Measurements from ENCODE around the gene UBE2V1. TPM values are rescaled to one million over a fixed set of nuclear protein-coding genes. Genes with fewer than 3 reads are reported as not detected.

UBE2V1 gene
- total and polyA plus RNA-seq, 2 of the 13 experiments (the other 11 are each of a cell fraction or from before 2014, with no cell fraction given): 81.3 to 132 TPM

DNA sequence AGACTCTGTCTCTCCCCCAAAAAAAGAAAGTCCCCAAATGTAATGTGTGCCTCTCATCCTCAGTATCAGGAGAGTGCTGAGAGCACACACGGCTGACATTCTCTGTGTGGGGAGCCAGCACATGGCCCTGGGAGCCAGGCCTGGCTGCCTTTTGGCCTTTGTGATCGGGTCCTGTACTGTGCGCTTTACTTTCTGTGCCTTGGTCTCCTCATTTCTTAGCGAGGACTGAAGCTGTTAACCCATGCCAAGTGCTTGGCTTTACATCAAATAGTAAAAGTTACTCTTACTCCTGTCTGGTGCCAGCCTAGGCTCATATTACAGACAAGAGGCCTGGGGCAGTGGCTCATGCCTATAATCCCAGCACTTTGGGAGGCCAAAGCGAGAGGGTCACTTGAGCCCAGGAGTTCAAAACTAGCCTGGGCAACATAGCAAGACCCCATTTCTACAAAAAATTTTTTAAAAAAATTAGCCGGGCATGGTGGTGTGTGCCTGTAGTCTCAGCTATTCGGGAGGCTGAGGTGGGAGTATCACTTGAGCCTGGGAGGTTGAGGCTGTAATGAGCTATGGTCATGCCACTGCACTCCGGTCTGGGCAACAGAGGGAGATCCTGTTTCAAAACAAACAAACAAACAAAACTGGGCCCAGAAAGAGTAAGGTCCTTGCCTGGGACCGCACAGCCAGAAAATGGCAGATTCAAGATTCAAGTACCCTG is 79.8 kb downstream of the UBE2V1 start (continued):
- TF ChIP-seq U2AF1 (optimal IDR thresholded peaks at IDR 0.05; ENCODE audit: low read depth, low read length) (no peak), MEIS1 (CRISPR knock-in tag; IDR thresholded peaks at IDR 0.05; ENCODE audit: borderline replicate concordance) (no peak), HCFC1 (IDR thresholded peaks at IDR 0.05; ENCODE audit: low read depth, low read length) (no peak), HES4 (CRISPR knock-in tag; IDR thresholded peaks at IDR 0.05; ENCODE audit: borderline replicate concordance) (no peak), KDM2A (CRISPR knock-in tag; IDR thresholded peaks at IDR 0.05; ENCODE audit: borderline replicate concordance, low read depth) (no peak), ZNF44 (CRISPR knock-in tag; IDR thresholded peaks at IDR 0.05) (no peak), ZNF232 (CRISPR knock-in tag; IDR thresholded peaks at IDR 0.05; ENCODE audit: borderline replicate concordance) (no peak), ELF3 (CRISPR knock-in tag; IDR thresholded peaks at IDR 0.05) (no peak), SOX6 (IDR thresholded peaks at IDR 0.05) (no peak), SOX6 (CRISPR knock-in tag; IDR thresholded peaks at IDR 0.05) (0 out of 2 replicates have a peak, but pooled peaks have one; percentile 5), MTA3 (CRISPR knock-in tag; IDR thresholded peaks at IDR 0.05) (no peak), ZNF747 (CRISPR knock-in tag; IDR thresholded peaks at IDR 0.05; ENCODE audit: borderline replicate concordance) (no peak), ZMYM3 (CRISPR knock-in tag; IDR thresholded peaks at IDR 0.05) (no peak)
- TF ChIP-seq, protein P1, sequence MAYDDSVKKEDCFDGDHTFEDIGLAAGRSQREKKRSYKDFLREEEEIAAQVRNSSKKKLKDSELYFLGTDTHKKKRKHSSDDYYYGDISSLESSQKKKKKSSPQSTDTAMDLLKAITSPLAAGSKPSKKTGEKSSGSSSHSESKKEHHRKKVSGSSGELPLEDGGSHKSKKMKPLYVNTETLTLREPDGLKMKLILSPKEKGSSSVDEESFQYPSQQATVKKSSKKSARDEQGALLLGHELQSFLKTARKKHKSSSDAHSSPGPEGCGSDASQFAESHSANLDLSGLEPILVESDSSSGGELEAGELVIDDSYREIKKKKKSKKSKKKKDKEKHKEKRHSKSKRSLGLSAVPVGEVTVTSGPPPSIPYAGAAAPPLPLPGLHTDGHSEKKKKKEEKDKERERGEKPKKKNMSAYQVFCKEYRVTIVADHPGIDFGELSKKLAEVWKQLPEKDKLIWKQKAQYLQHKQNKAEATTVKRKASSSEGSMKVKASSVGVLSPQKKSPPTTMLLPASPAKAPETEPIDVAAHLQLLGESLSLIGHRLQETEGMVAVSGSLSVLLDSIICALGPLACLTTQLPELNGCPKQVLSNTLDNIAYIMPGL (CRISPR knock-in tag; IDR thresholded peaks at IDR 0.05; ENCODE audit: borderline replicate concordance in 1 of 2, low read depth in 1 of 2): 0 out of 4 replicates have a peak, but pooled peaks of 1 of the 2 experiments have one; percentile 6
- TF ChIP-seq, protein P2, sequence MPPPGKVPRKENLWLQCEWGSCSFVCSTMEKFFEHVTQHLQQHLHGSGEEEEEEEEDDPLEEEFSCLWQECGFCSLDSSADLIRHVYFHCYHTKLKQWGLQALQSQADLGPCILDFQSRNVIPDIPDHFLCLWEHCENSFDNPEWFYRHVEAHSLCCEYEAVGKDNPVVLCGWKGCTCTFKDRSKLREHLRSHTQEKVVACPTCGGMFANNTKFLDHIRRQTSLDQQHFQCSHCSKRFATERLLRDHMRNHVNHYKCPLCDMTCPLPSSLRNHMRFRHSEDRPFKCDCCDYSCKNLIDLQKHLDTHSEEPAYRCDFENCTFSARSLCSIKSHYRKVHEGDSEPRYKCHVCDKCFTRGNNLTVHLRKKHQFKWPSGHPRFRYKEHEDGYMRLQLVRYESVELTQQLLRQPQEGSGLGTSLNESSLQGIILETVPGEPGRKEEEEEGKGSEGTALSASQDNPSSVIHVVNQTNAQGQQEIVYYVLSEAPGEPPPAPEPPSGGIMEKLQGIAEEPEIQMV (CRISPR knock-in tag; IDR thresholded peaks at IDR 0.05; ENCODE audit: low read depth): no peak
- TF ChIP-seq, protein P3, sequence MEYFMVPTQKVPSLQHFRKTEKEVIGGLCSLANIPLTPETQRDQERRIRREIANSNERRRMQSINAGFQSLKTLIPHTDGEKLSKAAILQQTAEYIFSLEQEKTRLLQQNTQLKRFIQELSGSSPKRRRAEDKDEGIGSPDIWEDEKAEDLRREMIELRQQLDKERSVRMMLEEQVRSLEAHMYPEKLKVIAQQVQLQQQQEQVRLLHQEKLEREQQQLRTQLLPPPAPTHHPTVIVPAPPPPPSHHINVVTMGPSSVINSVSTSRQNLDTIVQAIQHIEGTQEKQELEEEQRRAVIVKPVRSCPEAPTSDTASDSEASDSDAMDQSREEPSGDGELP (IDR thresholded peaks at IDR 0.05; ENCODE audit: borderline replicate concordance, low read depth): no peak
- TF ChIP-seq, protein P4, sequence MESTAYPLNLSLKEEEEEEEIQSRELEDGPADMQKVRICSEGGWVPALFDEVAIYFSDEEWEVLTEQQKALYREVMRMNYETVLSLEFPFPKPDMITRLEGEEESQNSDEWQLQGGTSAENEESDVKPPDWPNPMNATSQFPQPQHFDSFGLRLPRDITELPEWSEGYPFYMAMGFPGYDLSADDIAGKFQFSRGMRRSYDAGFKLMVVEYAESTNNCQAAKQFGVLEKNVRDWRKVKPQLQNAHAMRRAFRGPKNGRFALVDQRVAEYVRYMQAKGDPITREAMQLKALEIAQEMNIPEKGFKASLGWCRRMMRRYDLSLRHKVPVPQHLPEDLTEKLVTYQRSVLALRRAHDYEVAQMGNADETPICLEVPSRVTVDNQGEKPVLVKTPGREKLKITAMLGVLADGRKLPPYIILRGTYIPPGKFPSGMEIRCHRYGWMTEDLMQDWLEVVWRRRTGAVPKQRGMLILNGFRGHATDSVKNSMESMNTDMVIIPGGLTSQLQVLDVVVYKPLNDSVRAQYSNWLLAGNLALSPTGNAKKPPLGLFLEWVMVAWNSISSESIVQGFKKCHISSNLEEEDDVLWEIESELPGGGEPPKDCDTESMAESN (CRISPR knock-in tag; conservative IDR thresholded peaks at IDR 0.05): 0 out of 2 replicates have a peak, but pooled peaks have one; percentile 44
- TF ChIP-seq, protein P5, sequence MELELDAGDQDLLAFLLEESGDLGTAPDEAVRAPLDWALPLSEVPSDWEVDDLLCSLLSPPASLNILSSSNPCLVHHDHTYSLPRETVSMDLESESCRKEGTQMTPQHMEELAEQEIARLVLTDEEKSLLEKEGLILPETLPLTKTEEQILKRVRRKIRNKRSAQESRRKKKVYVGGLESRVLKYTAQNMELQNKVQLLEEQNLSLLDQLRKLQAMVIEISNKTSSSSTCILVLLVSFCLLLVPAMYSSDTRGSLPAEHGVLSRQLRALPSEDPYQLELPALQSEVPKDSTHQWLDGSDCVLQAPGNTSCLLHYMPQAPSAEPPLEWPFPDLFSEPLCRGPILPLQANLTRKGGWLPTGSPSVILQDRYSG (CRISPR knock-in tag; IDR thresholded peaks at IDR 0.05): no peak
- TF ChIP-seq, protein P6, sequence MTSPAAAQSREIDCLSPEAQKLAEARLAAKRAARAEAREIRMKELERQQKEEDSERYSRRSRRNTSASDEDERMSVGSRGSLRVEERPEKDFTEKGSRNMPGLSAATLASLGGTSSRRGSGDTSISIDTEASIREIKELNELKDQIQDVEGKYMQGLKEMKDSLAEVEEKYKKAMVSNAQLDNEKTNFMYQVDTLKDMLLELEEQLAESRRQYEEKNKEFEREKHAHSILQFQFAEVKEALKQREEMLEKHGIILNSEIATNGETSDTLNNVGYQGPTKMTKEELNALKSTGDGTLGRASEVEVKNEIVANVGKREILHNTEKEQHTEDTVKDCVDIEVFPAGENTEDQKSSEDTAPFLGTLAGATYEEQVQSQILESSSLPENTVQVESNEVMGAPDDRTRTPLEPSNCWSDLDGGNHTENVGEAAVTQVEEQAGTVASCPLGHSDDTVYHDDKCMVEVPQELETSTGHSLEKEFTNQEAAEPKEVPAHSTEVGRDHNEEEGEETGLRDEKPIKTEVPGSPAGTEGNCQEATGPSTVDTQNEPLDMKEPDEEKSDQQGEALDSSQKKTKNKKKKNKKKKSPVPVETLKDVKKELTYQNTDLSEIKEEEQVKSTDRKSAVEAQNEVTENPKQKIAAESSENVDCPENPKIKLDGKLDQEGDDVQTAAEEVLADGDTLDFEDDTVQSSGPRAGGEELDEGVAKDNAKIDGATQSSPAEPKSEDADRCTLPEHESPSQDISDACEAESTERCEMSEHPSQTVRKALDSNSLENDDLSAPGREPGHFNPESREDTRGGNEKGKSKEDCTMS (CRISPR knock-in tag; conservative IDR thresholded peaks at IDR 0.05): no peak
